Measurements from ENCODE around the gene CPD. TPM values are rescaled to one million over a fixed set of nuclear protein-coding genes. Genes with fewer than 3 reads are reported as not detected.
A peak's percentile ranks its signal among the peaks of the same experiment; 100 is the strongest.

CPD gene
- total and polyA plus RNA-seq, 2 of the 13 experiments (the other 11 are each of a cell fraction or from before 2014, with no cell fraction given), result 46.1 to 72.3 TPM

DNA sequence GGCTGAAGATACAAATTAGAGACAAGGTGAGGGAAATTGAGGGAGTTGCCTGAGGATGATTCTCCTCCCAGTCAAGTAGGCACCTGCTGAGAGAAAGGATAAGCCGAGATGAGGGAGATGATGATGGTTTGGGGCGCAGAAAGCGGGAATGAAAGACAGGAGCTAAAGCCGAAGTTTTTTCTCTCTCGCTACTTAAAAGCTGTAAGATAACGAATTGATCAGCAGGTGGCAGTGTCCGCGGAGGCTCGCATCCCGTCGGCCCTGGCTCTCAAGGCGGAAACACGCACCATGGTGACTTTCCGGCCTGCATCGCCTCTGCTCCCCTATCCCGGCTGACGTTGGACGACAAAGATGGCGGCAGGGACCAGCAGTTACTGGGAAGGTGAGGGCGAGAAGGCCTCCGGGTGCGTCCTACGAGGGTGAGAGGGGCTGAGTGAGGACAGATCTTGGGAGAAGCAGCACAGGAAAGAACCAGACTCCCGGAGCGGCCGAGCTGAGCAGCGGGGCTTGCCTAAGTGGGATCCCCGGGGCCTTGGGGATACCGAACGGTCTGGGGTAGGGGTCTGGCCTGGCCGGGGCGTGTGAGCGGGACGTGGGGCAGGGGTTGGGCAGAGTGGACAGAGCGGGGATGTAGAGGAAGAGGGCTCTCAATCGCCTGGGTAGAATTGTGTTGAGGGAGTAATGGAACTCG lies 98.5 kb downstream of the CPD start, which contains the start of gene GOSR1 (continued):
- TF ChIP-seq, protein P1, sequence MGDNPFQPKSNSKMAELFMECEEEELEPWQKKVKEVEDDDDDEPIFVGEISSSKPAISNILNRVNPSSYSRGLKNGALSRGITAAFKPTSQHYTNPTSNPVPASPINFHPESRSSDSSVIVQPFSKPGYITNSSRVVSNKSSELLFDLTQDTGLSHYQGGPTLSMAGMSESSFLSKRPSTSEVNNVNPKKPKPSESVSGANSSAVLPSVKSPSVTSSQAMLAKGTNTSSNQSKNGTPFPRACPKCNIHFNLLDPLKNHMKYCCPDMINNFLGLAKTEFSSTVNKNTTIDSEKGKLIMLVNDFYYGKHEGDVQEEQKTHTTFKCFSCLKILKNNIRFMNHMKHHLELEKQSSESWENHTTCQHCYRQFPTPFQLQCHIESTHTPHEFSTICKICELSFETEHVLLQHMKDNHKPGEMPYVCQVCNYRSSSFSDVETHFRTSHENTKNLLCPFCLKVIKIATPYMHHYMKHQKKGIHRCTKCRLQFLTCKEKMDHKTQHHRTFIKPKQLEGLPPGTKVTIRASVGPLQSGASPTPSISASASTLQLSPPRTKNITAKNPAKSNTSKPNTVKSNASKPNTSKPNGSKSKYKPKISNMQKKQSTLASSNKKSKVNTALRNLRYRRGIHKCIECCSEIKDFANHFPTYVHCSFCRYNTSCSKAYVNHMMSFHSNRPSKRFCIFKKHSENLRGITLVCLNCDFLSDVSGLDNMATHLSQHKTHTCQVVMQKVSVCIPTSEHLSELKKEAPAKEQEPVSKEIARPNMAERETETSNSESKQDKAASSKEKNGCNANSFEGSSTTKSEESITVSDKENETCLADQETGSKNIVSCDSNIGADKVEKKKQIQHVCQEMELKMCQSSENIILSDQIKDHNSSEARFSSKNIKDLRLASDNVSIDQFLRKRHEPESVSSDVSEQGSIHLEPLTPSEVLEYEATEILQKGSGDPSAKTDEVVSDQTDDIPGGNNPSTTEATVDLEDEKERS (CRISPR knock-in tag; IDR thresholded peaks at IDR 0.05), result peak; percentile 87
- TF ChIP-seq ZNF660 (CRISPR knock-in tag; IDR thresholded peaks at IDR 0.05; ENCODE audit: borderline replicate concordance, low read depth) (no peak), ZNF547 (CRISPR knock-in tag; IDR thresholded peaks at IDR 0.05) (peak; percentile 95), ZNF446 (CRISPR knock-in tag; IDR thresholded peaks at IDR 0.05) (peak; percentile 93), NFRKB (IDR thresholded peaks at IDR 0.05) (peak; percentile 78), ZKSCAN5 (CRISPR knock-in tag; IDR thresholded peaks at IDR 0.05) (peak; percentile 51; the same call in 1 of the 2 replicates), KLF6 (CRISPR knock-in tag; IDR thresholded peaks at IDR 0.05) (peak; percentile 93), MBNL3 (CRISPR knock-in tag; conservative IDR thresholded peaks at IDR 0.05) (no peak), MEIS1 (CRISPR knock-in tag; IDR thresholded peaks at IDR 0.05; ENCODE audit: borderline replicate concordance) (no peak; the same call in 1 of the 2 replicates), SRSF1 (optimal IDR thresholded peaks at IDR 0.05; ENCODE audit: low read depth, low read length) (no peak), ZNF773 (CRISPR knock-in tag; IDR thresholded peaks at IDR 0.05; ENCODE audit: borderline replicate concordance) (no peak), KMT2B (CRISPR knock-in tag; IDR thresholded peaks at IDR 0.05) (peak; percentile 95)
- TF ChIP-seq, protein P2, sequence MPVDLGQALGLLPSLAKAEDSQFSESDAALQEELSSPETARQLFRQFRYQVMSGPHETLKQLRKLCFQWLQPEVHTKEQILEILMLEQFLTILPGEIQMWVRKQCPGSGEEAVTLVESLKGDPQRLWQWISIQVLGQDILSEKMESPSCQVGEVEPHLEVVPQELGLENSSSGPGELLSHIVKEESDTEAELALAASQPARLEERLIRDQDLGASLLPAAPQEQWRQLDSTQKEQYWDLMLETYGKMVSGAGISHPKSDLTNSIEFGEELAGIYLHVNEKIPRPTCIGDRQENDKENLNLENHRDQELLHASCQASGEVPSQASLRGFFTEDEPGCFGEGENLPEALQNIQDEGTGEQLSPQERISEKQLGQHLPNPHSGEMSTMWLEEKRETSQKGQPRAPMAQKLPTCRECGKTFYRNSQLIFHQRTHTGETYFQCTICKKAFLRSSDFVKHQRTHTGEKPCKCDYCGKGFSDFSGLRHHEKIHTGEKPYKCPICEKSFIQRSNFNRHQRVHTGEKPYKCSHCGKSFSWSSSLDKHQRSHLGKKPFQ (CRISPR knock-in tag; IDR thresholded peaks at IDR 0.05; ENCODE audit: insufficient replicate concordance), result peak; percentile 63
- TF ChIP-seq, protein P3, sequence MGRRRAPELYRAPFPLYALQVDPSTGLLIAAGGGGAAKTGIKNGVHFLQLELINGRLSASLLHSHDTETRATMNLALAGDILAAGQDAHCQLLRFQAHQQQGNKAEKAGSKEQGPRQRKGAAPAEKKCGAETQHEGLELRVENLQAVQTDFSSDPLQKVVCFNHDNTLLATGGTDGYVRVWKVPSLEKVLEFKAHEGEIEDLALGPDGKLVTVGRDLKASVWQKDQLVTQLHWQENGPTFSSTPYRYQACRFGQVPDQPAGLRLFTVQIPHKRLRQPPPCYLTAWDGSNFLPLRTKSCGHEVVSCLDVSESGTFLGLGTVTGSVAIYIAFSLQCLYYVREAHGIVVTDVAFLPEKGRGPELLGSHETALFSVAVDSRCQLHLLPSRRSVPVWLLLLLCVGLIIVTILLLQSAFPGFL (CRISPR knock-in tag; IDR thresholded peaks at IDR 0.05), result no peak
- TF ChIP-seq, protein P4, sequence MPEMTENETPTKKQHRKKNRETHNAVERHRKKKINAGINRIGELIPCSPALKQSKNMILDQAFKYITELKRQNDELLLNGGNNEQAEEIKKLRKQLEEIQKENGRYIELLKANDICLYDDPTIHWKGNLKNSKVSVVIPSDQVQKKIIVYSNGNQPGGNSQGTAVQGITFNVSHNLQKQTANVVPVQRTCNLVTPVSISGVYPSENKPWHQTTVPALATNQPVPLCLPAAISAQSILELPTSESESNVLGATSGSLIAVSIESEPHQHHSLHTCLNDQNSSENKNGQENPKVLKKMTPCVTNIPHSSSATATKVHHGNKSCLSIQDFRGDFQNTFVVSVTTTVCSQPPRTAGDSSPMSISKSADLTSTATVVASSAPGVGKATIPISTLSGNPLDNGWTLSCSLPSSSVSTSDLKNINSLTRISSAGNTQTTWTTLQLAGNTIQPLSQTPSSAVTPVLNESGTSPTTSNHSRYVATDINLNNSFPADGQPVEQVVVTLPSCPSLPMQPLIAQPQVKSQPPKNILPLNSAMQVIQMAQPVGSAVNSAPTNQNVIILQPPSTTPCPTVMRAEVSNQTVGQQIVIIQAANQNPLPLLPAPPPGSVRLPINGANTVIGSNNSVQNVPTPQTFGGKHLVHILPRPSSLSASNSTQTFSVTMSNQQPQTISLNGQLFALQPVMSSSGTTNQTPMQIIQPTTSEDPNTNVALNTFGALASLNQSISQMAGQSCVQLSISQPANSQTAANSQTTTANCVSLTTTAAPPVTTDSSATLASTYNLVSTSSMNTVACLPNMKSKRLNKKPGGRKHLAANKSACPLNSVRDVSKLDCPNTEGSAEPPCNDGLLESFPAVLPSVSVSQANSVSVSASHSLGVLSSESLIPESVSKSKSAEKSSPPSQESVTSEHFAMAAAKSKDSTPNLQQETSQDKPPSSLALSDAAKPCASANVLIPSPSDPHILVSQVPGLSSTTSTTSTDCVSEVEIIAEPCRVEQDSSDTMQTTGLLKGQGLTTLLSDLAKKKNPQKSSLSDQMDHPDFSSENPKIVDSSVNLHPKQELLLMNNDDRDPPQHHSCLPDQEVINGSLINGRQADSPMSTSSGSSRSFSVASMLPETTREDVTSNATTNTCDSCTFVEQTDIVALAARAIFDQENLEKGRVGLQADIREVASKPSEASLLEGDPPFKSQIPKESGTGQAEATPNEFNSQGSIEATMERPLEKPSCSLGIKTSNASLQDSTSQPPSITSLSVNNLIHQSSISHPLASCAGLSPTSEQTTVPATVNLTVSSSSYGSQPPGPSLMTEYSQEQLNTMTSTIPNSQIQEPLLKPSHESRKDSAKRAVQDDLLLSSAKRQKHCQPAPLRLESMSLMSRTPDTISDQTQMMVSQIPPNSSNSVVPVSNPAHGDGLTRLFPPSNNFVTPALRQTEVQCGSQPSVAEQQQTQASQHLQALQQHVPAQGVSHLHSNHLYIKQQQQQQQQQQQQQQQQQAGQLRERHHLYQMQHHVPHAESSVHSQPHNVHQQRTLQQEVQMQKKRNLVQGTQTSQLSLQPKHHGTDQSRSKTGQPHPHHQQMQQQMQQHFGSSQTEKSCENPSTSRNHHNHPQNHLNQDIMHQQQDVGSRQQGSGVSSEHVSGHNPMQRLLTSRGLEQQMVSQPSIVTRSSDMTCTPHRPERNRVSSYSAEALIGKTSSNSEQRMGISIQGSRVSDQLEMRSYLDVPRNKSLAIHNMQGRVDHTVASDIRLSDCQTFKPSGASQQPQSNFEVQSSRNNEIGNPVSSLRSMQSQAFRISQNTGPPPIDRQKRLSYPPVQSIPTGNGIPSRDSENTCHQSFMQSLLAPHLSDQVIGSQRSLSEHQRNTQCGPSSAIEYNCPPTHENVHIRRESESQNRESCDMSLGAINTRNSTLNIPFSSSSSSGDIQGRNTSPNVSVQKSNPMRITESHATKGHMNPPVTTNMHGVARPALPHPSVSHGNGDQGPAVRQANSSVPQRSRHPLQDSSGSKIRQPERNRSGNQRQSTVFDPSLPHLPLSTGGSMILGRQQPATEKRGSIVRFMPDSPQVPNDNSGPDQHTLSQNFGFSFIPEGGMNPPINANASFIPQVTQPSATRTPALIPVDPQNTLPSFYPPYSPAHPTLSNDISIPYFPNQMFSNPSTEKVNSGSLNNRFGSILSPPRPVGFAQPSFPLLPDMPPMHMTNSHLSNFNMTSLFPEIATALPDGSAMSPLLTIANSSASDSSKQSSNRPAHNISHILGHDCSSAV (CRISPR knock-in tag; IDR thresholded peaks at IDR 0.05; ENCODE audit: borderline replicate concordance), result no peak
